ENCODE results near the gene PRAMEF2.
"Not testable (repeated sequence)": the region's sequence is repeated elsewhere in the genome, so short reads cannot be mapped to it uniquely, and the experiment has no call there.

The PRAMEF2 gene, protein sequence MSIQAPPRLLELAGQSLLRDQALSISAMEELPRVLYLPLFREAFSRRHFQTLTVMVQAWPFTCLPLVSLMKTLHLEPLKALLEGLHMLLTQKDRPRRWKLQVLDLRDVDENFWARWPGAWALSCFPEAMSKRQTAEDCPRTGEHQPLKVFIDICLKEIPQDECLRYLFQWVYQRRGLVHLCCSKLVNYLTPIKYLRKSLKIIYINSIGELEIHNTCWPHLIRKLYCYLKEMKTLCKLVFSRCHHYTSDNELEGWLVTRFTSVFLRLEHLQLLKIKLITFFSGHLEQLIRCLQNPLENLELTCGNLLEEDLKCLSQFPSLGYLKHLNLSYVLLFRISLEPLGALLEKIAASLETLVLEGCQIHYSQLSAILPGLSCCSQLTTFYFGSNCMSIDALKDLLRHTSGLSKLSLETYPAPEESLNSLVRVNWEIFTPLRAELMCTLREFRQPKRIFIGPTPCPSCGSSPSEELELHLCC

DNA sequence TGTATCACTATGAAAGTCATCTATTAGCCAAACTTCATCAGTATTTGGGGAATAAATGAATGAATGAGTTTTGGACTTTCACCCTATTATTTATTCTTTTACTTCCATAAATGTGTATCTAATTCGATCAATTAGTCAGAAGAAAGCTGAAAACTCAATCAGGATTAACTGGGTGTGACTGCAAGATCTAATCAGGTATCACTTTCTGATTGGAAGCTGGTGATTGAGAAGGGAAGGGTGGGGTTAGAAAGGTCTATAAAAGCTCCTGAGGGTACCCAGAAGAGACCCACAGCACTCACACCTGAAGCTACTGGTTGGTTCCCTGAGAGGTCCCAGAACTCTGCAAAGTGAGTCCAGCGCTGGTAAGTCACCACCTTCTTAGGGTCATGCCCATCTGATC, at the start of gene PRAMEF2:
PRAMEF2 (plus strand) TSS at position 301 of the 400 bp plus-strand sequence. CDS start 1,924 bp downstream, outside the sequence.
- DNase-seq (ENCODE audit: low read depth in 1 of 2, low spot score in 1 of 2) = not testable (repeated sequence)

DNA sequence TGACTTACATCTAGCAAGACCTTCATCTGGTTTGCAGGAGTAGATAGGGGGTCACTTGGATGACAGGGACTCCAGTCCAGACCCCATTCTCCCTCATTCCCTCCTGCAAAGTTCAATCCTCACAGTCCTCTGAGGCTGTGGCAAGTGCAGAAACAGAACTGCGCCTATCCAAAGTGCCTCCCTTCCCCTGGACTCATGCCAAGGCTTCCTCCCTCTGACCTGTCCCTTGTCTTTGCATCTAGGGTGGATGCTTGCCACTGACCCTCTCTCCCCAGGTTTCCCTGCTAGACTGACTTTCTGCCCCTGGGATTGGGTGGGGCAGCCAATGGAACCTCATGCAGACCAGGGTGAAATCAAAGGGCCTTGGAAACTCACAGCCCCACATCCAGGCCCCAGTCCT, 47.0 kb upstream of the PRAMEF2 start:
- no peak for DNase-seq (ENCODE audit: low read depth in 1 of 2, low spot score in 1 of 2)

DNA sequence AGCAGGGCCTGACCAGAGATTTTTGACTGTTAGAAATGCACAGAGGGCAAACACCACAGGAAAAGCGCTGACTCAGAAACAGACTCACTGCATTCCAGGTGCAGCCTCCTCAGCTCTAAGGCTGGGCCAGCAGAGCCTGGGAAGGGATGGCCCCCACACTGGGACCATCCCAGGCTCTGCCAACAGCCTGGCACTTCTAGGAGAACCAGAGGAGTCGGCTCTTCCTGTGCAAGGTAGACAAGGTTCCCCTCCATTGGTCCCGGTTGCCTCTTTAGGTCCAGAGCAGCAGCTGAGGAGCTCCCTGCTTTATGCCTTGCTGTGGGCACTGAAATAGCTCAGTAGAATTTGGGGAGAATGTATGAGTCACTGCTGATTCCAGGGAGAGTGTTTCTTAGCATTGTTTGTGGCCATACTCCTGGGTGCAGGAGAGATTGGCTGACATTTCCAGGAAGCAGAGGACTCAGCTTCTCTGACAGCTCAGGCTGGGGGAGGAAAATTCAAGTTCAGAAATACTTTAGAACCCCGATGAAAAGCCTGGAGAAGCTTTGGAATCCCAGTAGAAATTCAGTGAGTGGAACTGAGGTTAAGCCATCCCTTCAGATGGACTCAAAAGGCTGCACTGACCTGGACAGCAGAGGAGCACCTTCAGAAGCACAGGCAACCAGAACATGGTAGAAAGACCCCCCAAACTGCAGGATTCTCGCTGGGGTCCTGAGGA, 46.0 kb upstream of the PRAMEF2 start:
- no peak for DNase-seq (ENCODE audit: low read depth in 1 of 2, low spot score in 1 of 2)

- DNase-seq (ENCODE audit: low read depth in 1 of 2, low spot score in 1 of 2) = no peak
These were observed 45.5 kb upstream of the PRAMEF2 start for GRCh38 chr1:12811409-12811784.

DNA sequence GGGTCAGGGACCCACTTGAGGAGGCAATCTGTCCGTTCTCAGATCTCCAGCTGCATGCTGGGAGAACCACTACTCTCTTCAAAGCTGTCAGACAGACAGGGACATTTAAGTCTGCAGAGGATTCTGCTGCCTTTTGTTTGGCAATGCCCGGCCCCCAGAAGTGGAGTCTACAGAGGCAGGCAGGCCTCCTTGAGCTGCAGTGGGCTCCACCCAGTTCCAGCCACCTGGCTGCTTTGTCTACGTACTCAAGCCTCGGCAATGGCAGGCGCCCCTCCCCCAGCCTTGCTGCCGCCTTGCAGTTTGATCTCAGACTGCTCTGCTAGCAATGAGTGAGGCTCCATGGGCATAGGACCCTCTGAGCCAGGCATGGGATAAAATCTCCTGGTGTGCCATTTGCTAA, 37.8 kb upstream of the PRAMEF2 start:
- DNase-seq (ENCODE audit: low read depth in 1 of 2, low spot score in 1 of 2) = not testable (repeated sequence)

- not testable (repeated sequence) for DNase-seq (ENCODE audit: low read depth in 1 of 2, low spot score in 1 of 2)
These were observed 25.6 kb upstream of the PRAMEF2 start, which contains the start of gene PRAMEF11 for GRCh38 chr1:12831310-12831709. Gene PRAMEF11 (minus strand): TSS chr1:12831410. CDS start chr1:12828789, 2,621 bp downstream.

DNA sequence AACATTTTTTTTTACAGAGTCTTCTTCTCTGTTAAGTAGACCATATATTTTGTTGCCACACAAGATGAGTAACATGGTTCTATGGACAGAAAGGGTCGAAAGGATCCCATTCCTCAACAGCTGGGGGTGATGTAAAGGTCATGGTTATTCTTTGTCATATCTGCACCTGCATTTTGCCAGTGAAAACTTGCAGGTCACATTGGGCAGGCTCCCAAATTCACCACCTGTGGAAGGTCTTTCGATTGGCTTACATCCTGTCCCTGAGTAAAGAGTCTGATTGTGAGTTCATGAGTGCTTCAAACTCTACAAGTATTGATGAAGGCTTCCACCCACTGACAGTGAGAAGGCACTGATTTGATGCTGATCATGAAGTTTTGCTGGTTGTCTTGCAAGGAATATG, 23.6 kb upstream of the PRAMEF2 start:
- not testable (repeated sequence) for DNase-seq (ENCODE audit: low read depth in 1 of 2, low spot score in 1 of 2)

DNA sequence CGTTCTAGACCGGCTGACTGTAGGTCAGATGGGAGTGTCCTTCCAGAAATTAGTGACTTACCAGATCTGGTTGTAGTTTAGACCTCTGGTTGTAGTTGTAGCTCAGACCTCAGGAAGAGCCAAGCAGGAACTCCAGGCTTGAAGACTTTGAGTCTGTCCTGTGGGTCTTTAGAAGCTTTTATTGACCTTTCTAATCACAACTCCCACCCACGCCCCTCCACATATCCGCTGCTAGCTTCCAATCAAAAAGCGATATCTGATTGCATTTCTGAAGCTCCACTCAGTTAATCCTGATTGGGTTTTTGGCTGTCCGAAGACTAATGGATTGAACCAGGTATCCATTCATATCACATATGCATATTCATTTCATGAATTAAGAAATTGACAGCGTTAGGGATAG, 8.3 kb upstream of the PRAMEF2 start, which contains the start of gene HNRNPCL1:
HNRNPCL1 (minus strand) TSS at position 101 of the 400 bp plus-strand sequence. CDS start 431 bp downstream, outside the sequence.
- not testable (repeated sequence) for DNase-seq (ENCODE audit: low read depth in 1 of 2, low spot score in 1 of 2)

DNA sequence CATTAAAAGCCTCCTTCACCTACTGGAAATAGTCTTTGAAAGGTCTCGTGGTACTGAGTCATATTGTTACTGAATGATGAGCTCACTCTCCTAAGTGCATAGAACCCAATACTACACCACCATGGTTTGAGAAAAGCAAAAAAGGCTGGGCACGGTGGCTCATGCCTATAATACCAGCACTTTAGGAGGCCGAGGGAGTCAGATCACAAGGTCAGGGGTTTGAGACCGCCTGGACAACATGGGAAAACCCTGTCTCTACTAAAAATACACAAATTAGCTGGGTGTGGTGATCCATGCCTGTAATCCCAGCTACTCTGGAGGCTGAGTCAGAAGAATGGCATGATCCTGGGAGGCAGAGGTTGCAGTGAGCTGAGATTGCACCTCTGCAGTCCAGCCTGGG, 5.1 kb upstream of the PRAMEF2 start:
- no peak for DNase-seq (ENCODE audit: low read depth in 1 of 2, low spot score in 1 of 2)

DNA sequence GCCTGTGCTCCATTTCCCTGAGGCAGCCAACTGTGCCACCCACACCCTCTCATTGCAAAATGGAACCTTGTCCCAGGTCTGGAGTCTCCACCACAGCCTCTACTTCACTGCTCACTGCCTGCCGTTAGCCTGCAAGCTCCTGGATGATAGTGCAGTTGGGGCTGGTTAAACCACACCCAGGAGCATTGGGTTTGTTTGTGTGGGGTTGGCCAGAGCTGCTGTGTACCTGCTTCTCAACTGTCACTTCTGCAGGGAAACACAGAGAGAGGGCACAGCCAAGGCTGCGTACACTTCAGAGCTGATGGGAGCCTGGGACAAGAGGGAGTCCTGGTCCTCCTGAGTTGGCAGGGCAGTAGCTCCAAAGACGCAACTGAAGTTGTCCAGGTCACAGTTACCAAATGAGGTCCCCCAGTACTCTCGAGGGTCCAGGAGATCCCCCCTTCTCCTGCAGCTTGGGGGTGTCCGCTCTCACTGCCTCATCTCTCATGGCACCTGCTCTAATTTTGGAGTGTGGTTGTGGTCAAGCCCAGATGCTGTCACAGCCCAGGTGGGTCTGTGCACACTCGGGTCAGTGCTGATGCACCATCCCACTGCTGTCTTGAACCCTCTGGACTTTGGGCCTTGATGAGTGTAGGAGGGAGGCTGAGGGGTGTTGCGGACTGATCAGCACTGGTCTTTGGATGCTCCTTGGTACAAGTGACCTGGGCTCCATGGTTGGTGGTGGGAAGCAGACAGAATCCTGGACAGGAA, 6.4 kb downstream of the PRAMEF2 start:
- DNase-seq (ENCODE audit: low read depth in 1 of 2, low spot score in 1 of 2) = not testable (repeated sequence)

DNA sequence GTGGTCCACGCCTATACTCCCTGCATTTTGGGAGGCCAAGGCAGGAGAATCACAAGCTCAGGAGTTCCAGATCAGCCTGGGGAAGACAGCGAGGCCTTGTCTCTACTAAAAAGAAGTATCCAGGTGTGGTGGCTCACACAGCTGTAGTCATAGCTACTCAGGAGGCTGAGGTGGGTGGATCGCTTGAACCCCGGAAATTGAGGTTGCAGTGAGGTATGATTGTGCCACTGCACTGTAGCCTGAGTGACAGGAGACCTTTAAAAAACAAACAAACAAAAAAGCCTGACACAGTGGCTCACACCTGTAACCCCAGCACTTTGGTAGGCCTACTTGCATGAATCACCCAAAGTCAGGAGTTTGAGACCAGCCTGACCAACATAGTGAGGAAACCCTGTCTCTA, 21.6 kb downstream of the PRAMEF2 start:
- DNase-seq (ENCODE audit: low read depth in 1 of 2, low spot score in 1 of 2) = not testable (repeated sequence)

DNA sequence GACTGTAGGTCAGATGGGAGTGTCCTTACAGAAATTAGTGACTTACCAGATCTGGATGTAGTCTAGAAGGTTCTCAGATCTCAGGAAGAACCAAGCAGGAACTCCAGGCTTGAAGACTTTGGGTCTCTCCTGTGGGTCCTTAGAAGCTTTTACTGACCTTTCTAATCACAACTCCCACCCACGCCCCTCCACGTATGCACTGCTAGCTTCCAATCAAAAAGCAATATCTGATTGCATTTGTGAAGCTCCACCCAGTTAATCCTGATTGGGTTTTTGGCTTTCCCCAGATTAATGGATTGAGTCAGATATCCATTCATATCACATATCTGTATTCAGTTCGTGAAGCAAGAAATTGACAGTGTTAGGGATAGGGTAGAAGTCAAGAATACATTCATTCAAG, 29.2 kb downstream of the PRAMEF2 start, which contains the start of gene PRAMEF4:
PRAMEF4 (minus strand) TSS at position 101 of the 400 bp plus-strand sequence. CDS start 2,807 bp downstream, outside the sequence.
- not testable (repeated sequence) for DNase-seq (ENCODE audit: low read depth in 1 of 2, low spot score in 1 of 2)

DNA sequence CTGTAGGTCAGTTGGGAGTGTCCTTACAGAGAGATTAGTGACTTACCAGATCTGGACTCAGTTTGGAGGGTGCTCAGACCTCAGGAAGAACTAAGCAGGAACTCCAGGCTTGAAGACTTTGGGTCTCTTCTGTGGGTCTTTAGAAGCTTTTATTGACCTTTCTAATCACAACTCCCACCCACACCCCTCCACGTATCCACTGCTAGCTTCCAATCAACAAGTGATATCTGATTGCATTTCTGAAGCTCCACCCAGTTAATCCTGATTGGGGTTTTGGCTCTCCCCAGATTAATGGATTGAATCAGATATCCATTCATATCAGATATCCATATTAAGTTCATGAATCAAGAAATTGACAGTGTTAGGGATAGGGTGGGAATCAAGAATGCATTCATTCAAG, 41.3 kb downstream of the PRAMEF2 start, which contains the start of gene PRAMEF10:
PRAMEF10 (minus strand) TSS at position 101 of the 400 bp plus-strand sequence. CDS start 2,423 bp downstream, outside the sequence.
- not testable (repeated sequence) for DNase-seq (ENCODE audit: low read depth in 1 of 2, low spot score in 1 of 2)

DNA sequence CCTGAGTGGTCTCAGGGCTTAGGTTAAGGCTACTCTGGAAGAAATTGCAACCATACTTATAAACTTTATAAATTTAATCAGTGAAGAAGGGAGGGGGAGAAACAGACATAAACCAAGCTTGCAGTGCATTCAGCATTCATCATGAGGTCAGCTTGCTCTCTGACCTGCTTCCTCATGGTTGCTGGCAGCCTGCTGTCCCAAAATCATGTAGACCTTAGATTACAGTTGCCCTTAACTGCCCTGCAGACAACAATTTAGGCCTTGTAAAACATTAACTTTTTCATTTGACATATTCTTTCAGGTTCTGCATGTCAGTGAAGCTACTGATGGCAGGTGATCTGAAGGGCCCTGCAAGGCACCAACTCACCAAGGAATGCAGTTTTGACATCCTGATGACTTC, 42.3 kb downstream of the PRAMEF2 start:
- not testable (repeated sequence) for DNase-seq (ENCODE audit: low read depth in 1 of 2, low spot score in 1 of 2)

GRCh38 chr1:12903793-12904572, 47.1 kb downstream of the PRAMEF2 start:
- DNase-seq (ENCODE audit: low read depth in 1 of 2, low spot score in 1 of 2) = not testable (repeated sequence)
